ENCODE measurements around the gene YDJC. TPM values are rescaled to one million over a fixed set of nuclear protein-coding genes. Genes with fewer than 3 reads are reported as not detected.

Gene YDJC
- total RNA-seq, 2 donors from 2014 or later, result 39.7 to 48.8 TPM

DNA sequence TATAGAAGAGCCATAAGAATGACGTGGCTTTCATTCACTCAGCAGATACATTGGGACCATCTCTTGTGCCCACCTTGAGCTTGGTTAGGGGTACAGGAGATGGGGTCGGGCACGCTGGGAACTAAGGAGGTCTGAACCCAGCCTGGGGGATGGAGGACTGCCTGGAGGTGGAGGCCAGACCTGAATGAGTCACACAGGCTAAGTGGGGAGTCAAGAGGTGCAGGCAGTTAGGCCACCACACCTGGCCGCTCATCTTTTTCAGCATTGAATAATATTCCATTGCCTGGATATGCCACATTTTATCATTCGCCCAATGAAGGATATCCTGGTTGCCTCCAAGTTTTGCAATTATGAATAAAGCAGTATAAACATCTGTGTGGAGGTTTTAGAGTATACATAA, 32.2 kb upstream of the YDJC start:
- DNase-seq (no peak), ATAC-seq (replicated peaks in 1 of 2) (no peak)
- H3K27ac Mint-ChIP-seq, result no peak overlapping the region
- H3K4me3 Mint-ChIP-seq, result no peak overlapping the region
- H3K27me3 Mint-ChIP-seq (ENCODE audit: low read depth), result no peaks in the 10 kb centered on the region
- no peaks in the 10 kb centered on the region for H3K36me3 Mint-ChIP-seq (ENCODE audit: insufficient read depth in 2 of 2)
- peaks cover 20% of the 10 kb centered on the region for H3K4me1 Mint-ChIP-seq (ENCODE audit: low read depth)
- H3K9me3 Mint-ChIP-seq, result no peaks in the 10 kb centered on the region

DNA sequence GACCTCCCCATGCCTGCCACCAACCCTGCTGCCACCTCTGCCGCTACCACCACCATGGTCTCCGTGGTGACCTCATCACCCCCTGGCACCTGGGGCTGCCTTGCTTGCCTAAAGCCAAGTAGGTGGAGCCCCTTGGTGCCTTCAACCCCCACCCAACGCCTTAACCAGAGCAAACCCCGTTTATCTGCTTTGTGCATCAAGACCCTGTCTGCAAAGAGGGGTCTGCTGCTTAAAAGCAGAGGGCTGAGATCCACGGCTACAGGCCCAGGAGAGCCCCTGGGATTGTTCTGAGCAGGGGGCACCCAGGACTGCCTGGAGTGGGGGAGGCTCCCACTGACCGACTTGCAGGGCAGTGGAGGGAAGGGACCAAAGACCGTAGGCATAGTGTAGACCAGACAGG, 31.1 kb upstream of the YDJC start:
- ATAC-seq (replicated peaks in 1 of 2) (no peak), DNase-seq (no peak)
- no peaks in the 10 kb centered on the region for H3K27me3 Mint-ChIP-seq (ENCODE audit: low read depth)
- no peak overlapping the region for H3K27ac Mint-ChIP-seq
- no peak overlapping the region for H3K4me3 Mint-ChIP-seq
- peaks cover 20% of the 10 kb centered on the region for H3K4me1 Mint-ChIP-seq (ENCODE audit: low read depth)
- H3K36me3 Mint-ChIP-seq (ENCODE audit: insufficient read depth in 2 of 2), result no peaks in the 10 kb centered on the region
- no peaks in the 10 kb centered on the region for H3K9me3 Mint-ChIP-seq

DNA sequence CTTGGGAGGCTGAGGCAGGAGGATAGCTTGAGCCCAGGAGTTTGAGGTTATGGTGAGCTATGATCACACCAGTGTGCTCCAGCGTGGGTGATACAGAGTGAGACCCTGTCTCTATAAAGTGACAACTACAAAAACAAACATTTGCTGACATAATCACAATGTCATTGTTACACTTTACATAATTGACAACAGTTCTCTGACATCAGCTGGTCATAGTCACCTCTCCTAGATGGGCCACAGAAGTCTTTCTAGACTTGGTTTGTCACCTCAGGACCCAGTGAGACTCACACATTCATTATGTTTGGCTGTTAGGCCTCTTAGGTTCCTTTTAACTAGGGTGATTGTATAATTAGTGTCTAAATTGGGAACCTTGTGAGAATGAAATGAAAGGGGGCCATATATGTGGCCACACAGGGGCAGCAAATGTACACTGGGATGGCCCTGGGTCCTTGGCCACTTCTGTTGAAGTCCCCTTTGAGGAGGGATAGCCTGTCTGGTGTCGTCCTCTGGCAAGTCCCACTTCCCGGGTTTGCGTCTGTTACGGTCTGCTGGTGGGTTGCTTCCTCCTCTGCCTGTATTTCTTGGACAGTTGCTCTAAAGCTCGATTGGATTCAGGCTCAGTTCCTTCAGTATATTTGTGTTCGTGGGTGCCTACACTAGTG, 30.2 kb upstream of the YDJC start:
- H3K9me3 Mint-ChIP-seq, result no peaks in the 10 kb centered on the region

DNA sequence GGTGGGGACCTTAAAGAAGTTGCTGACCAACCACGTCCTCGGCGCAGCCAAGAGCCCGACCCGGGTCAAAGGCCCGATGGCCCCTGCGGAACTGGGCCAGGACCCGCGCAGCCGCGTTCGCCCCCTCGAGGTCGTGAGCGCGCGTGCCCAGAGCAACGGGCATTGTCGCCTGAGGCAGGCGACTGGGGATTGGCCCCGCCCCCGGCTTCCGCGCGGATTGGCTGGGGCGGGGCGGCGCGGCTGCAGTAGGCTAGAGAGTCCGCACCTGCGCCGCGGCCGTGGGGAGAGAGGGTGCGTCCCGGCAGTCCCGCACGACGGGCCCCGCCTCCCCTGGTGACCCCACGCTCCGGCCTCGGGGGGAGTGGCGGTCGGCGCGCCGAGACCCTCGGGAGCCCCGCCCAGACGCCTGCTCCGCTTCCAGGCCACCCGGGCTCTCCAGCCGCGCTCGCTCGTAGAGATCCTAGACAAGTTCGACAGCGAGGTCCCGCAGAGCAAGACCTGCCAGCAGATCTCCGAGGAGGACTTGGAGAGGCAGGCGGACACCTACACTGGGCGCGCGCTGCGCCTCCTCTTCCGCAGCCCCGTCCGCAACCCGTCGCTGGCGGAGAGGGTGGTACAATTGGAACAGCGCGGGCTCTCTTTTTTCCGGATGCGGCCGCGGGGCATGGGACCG, 27.7 kb upstream of the YDJC start:
- Mint-ChIP-seq H3K9me3 (no peaks in the 10 kb centered on the region), H3K27me3 (ENCODE audit: low read depth) (no peaks in the 10 kb centered on the region), H3K4me3 (peak overlapping the region; percentile 66 to 94), H3K4me1 (ENCODE audit: low read depth) (peaks cover 12% of the 10 kb centered on the region), H3K27ac (no peak overlapping the region), H3K36me3 (ENCODE audit: insufficient read depth in 2 of 2) (no peaks in the 10 kb centered on the region)
- DNase-seq (peak; percentile 87 to 88), ATAC-seq (replicated peaks in 1 of 2) (peak; percentile 95 to 97)

More for the DNA sequence above, 30.2 kb upstream of the YDJC start:
- no peak for DNase-seq
- no peak overlapping the region for H3K27ac Mint-ChIP-seq
- no peaks in the 10 kb centered on the region for H3K27me3 Mint-ChIP-seq (ENCODE audit: low read depth)
- H3K36me3 Mint-ChIP-seq (ENCODE audit: insufficient read depth in 2 of 2), result no peaks in the 10 kb centered on the region
- ATAC-seq (replicated peaks in 1 of 2), result no peak
- no peak overlapping the region for H3K4me3 Mint-ChIP-seq
- peaks cover 14% of the 10 kb centered on the region for H3K4me1 Mint-ChIP-seq (ENCODE audit: low read depth)

DNA sequence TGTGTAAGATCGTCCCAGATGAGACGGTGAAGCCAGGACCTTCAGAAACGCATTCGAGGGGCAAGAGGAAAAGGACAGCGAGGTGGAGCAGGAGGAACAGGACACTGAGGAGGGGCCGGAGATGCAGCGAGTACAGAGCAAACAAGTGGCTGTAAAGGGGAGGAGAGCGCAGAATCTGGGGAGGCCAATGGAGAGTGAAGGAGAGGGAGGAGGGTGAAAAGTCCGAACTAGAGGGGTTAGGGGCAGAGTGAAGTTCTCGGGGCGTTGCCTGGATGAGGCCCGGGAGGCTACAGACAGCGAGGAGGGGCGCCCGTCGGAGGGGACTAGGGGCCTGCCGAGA, 27.2 kb upstream of the YDJC start:
- ATAC-seq (replicated peaks in 1 of 2), result no peak
- Mint-ChIP-seq H3K4me1 (ENCODE audit: low read depth) (peaks cover 12% of the 10 kb centered on the region), H3K27ac (no peak overlapping the region), H3K36me3 (ENCODE audit: insufficient read depth in 2 of 2) (no peaks in the 10 kb centered on the region), H3K27me3 (ENCODE audit: low read depth) (no peaks in the 10 kb centered on the region), H3K4me3 (peak overlapping the region; percentile 66 to 94), H3K9me3 (no peaks in the 10 kb centered on the region)
- no peak for DNase-seq

DNA sequence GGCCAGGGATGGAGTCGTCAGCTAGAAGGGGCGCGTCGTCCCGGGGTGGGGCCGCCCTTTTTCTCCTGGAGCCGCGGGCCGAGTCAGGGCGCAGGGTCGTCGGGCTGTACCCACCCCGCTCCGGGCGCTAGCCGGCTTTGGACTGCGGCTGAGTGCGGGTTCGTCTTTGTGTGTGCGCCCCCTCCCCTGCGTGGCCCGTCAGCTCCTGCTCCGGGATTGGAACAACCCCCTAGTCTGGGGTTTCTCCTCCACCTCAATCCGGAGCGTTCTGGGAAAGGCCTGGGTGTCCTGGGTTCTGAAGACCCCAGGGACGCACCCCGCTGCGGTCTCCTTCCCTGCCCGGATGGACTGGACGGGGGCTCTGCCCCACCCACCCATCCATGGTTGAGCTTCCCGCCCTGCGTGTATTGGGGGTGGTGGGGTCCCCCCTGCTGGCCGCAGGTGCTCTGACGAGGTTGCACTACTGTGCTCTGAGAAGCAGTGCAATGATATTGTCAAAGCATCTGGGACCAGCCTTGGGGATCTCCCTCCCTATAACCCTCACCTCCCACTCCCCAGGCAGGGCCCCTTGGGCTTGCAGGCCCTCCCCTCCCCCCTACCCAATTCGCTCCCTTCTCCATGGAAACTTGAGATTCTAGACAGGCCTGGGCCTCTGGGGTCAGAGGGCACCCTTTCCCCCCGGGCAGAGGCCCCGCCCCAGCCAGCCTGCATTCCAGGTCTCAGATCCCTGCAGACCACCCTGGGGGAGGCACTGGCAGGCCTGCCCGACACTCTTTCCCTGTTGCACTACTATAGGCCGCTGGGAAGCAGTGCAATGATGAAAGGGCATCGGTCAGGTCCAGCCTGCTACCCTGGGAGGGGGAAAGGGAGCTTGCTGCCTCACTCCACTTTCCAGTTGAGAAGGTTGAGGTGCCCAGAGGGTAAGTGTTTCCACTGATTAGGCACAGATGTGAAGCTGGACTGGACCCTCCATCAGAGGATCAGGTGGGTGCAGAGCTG, 23.0 kb upstream of the YDJC start:
- Mint-ChIP-seq H3K27ac (no peak overlapping the region), H3K4me1 (ENCODE audit: low read depth) (peaks cover 28% of the 10 kb centered on the region), H3K4me3 (peak overlapping the region; percentile 95 to 99), H3K27me3 (ENCODE audit: low read depth) (no peaks in the 10 kb centered on the region), H3K9me3 (no peaks in the 10 kb centered on the region), H3K36me3 (ENCODE audit: insufficient read depth in 2 of 2) (peaks cover 4 to 7% of the 10 kb centered on the region in 2 donors)
- ATAC-seq (replicated peaks in 1 of 2), result no peak
- DNase-seq, result no peak

DNA sequence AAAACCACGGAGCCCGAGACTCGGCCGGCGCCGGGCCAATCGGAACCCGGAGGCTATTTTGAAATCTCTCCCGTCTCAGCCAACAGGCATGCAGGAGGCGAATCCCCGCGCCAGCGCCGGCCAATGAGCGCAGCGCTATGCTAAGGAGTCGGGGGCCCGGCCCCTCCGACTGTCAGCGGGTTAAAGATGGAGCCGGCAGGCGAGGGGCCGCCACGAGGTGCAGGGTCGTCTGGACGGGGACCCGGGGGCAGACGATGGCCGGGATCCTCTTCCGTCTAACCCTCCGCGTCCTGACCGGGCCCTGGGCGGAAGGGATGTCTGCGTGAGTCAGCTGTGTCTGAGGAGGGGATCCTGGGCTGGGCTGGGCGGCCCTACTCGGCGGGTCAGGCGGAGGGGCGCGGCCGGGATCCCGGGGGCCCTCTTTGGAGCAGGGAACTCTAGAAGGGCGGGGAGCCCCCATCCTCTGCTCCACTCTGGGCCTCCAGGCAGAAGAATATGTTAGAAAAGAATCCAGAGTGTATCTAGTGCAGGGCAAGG, 22.3 kb upstream of the YDJC start:
- peak; percentile 98 to 99 for ATAC-seq (replicated peaks in 1 of 2)
- peaks cover 4 to 7% of the 10 kb centered on the region in 2 donors for H3K36me3 Mint-ChIP-seq (ENCODE audit: insufficient read depth in 2 of 2)
- H3K4me3 Mint-ChIP-seq, result peak overlapping the region; percentile 95 to 99
- no peaks in the 10 kb centered on the region for H3K9me3 Mint-ChIP-seq
- peak overlapping the region; percentile 88 for H3K27ac Mint-ChIP-seq
- peaks cover 26% of the 10 kb centered on the region for H3K4me1 Mint-ChIP-seq (ENCODE audit: low read depth)
- DNase-seq, result peak; percentile 91 to 93
- H3K27me3 Mint-ChIP-seq (ENCODE audit: low read depth), result no peaks in the 10 kb centered on the region

DNA sequence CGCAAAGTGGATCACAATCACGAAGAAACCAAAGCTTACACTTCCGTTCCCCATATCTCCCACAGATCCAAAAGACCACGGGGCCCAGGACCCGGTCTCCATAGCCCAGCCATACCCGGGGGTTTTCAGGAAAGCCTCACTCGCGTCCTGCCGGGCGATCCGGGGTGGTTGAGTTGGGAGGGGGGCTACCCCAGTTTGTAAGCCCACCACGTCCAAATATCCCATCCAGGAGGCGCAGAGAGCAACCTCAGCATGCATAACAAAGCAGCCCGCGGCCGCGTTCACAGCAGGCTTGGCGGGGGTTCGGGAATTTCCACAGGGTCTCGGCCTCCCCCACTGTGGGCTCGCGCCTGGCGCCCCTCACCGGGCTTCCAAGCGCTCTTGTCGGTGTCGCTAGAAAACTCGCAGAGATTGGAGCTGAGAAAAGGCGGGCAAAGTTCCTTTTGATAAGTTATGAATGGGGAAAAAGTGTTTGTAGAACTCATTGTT, 21.7 kb upstream of the YDJC start:
- Mint-ChIP-seq H3K4me1 (ENCODE audit: low read depth) (peaks cover 20% of the 10 kb centered on the region), H3K27me3 (ENCODE audit: low read depth) (no peaks in the 10 kb centered on the region), H3K36me3 (ENCODE audit: insufficient read depth in 2 of 2) (peaks cover 7% of the 10 kb centered on the region in 2 donors), H3K4me3 (peak overlapping the region; percentile 95 to 99), H3K9me3 (no peaks in the 10 kb centered on the region), H3K27ac (peak overlapping the region; percentile 88)
- peak; percentile 35 to 39 for ATAC-seq (replicated peaks in 1 of 2)
- peak in 1 of 2 donors; percentile 28 for DNase-seq

DNA sequence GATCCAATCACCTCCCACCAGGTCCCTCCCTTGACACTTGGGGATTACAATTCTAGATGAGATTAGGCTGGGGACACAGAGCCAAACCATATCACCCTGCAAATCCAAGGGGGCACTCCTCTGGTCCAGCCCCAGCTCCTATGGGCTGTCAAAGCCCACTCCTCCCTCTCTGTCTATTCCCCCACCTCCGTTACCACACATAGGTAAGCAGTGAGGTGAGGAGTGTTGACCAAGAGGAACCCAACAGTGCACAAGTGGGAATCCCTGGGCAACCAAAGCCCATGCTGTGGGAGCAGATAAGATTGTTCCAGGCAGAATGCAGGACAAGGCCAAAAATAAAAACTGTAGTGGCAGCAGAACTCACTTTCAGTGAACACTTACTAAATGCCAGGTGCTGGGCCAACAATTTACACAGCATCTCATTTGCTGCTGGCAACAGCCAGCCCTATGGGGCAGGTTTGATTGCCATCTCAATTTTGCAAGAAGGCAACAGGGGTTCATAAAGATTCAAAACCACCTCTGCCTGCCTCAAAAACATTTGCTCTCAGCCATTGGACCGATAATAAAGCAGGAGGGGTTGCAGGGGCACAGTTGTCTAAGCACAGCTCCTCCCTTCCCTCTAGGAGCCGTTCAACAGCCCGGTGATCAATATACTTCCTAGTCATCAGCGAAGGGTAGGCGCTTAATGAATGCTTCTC, 21.1 kb upstream of the YDJC start:
- Mint-ChIP-seq H3K9me3 (no peaks in the 10 kb centered on the region), H3K36me3 (ENCODE audit: insufficient read depth in 2 of 2) (peaks cover 7% of the 10 kb centered on the region in 2 donors), H3K27ac (peak overlapping the region; percentile 88), H3K4me3 (peak overlapping the region; percentile 95 to 99), H3K27me3 (ENCODE audit: low read depth) (no peaks in the 10 kb centered on the region), H3K4me1 (ENCODE audit: low read depth) (peaks cover 17% of the 10 kb centered on the region)
- DNase-seq (no peak), ATAC-seq (replicated peaks in 1 of 2) (peak in 1 of 2 donors; percentile 10)

DNA sequence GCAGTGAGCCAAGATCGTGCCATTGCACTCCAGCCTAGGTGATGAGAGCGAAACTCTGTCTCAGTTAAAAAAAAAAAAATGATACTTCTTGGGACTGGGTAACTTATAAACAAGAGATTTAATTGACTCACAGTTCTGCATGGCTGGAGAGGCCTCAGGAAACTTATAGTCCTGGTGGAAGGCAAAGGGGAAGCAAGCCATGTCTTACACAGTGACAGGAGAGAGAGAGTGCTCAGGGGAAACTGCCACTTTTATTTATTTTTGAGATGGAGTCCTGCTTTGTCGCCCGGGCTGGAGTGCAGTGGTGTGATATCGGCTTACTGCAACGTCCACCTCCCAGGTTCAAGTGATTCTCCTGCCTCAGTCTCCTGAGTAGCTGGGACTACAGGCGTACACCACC, 20.5 kb upstream of the YDJC start:
- H3K4me1 Mint-ChIP-seq (ENCODE audit: low read depth), result peaks cover 17% of the 10 kb centered on the region
- no peak for DNase-seq

DNA sequence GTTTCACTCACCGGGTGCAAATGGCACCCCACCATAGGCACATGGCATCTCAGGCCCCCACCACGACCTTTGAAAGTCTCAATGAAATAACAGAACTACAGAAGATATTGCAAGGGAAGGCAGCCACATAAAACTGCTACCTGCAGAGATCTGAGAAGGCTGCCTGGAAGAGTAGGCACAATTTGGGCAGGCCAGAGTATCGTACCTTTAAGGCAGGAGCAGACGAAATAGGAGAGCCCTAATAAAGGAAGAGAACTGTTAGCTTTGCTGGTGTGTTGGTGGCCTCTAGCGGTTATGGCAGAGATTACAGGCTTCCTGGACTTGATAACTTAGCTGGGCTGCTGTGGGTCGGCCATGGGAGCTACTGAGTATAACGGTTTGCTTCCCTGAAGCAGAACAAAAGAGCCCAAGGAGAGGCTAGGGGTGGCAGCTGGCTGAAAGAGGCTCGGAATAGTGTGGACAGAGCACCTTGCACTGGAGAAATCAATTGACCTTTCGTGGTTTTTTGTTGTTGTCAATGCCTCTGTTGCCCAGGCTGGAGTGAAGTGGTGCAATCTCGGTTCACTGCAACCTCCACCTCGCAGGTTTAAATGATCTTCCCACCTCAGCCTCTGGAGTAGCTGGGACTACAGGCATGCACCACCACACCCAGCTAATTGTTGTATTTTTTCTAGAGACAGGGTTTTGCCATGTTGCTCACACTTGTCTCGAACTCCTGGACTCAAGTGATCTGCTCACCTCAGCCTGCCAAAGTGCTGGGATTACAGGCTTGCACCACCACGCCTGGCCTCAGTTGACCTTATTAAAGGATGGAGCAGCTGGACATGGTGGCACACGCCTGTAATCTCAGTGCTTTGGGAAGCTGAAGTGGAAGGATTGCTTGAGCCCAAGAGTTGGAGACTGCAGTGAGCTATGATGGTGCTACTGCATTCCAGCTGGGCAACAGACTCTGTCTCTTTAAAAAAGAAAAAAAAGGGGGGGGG, 17.1 kb upstream of the YDJC start:
- peak in 1 of 2 donors; percentile 13 for ATAC-seq (replicated peaks in 1 of 2)
- peak; percentile 75 to 77 for DNase-seq
- Mint-ChIP-seq H3K27ac (no peak overlapping the region), H3K4me3 (no peak overlapping the region), H3K9me3 (no peaks in the 10 kb centered on the region), H3K27me3 (ENCODE audit: low read depth) (no peaks in the 10 kb centered on the region), H3K4me1 (ENCODE audit: low read depth) (peaks cover 28% of the 10 kb centered on the region), H3K36me3 (ENCODE audit: insufficient read depth in 2 of 2) (peaks cover 8 to 9% of the 10 kb centered on the region in 2 donors)

More for the DNA sequence above, 20.5 kb upstream of the YDJC start:
- Mint-ChIP-seq H3K27ac (no peak overlapping the region), H3K36me3 (ENCODE audit: insufficient read depth in 2 of 2) (peaks cover 7% of the 10 kb centered on the region in 2 donors), H3K9me3 (no peaks in the 10 kb centered on the region), H3K4me3 (peak overlapping the region; percentile 95 to 99), H3K27me3 (ENCODE audit: low read depth) (no peaks in the 10 kb centered on the region)
- no peak for ATAC-seq (replicated peaks in 1 of 2)
